Right forelimb (tissue), 1 donor: ENCODE results near the gene SLC44A3.

Experiments used
- DNase-seq: peaks from one replicate; pipeline ENCODE4 v3.0.0-alpha.2; 2018

Gene SLC44A3

GRCh38 chr1:94912263-94913184 lies 92.4 kb downstream of the SLC44A3 start:
- DNase-seq: no peak

- DNase-seq: no peak
These were observed 97.1 kb downstream of the SLC44A3 start for GRCh38 chr1:94917251-94917650.

- DNase-seq: no peak
These were observed 99.3 kb downstream of the SLC44A3 start for GRCh38 chr1:94919241-94920030.

- no peak for DNase-seq
These were observed 99.9 kb downstream of the SLC44A3 start for GRCh38 chr1:94920061-94920460.

- DNase-seq: no peak
These were observed 101.8 kb downstream of the SLC44A3 start for GRCh38 chr1:94921977-94922376.

- no peak for DNase-seq
These were observed 102.7 kb downstream of the SLC44A3 start for GRCh38 chr1:94922761-94923331.

- DNase-seq: no peak
These were observed 104.8 kb downstream of the SLC44A3 start for GRCh38 chr1:94925004-94925403.

- peak; percentile 91 for DNase-seq
These were observed 105.5 kb downstream of the SLC44A3 start for GRCh38 chr1:94925561-94926125.

- peak; percentile 85 for DNase-seq
These were observed 106.2 kb downstream of the SLC44A3 start for GRCh38 chr1:94926126-94926914.

- peak; percentile 94 for DNase-seq
These were observed 106.8 kb downstream of the SLC44A3 start, which contains the start of gene CNN3 for GRCh38 chr1:94926915-94927404. Gene CNN3, minus strand, starts transcription at chr1:94927110. Its CDS starts 216 bp downstream, at chr1:94926894.

- no peak for DNase-seq
These were observed 107.4 kb downstream of the SLC44A3 start for GRCh38 chr1:94927405-94928175.

GRCh38 chr1:94928293-94928939 lies 108.3 kb downstream of the SLC44A3 start:
- no peak for DNase-seq

GRCh38 chr1:94929351-94930217 lies 109.4 kb downstream of the SLC44A3 start:
- no peak for DNase-seq

- no peak for DNase-seq
These were observed 111.2 kb downstream of the SLC44A3 start for GRCh38 chr1:94931254-94931841.

- no peak for DNase-seq
These were observed 114.4 kb downstream of the SLC44A3 start for GRCh38 chr1:94934551-94934950.

- no peak for DNase-seq
These were observed 114.9 kb downstream of the SLC44A3 start for GRCh38 chr1:94935034-94935433.

GRCh38 chr1:94935476-94935875 lies 115.3 kb downstream of the SLC44A3 start:
- no peak for DNase-seq

GRCh38 chr1:94936861-94937620 lies 116.9 kb downstream of the SLC44A3 start:
- no peak for DNase-seq
